ENCODE results near the gene GPR137B. TPM values are rescaled to one million over a fixed set of nuclear protein-coding genes. Genes with fewer than 3 reads are reported as not detected.

Gene GPR137B
- total and polyA plus RNA-seq, 2 of the 8 experiments (the other 6 are each of a cell fraction or from before 2014, with no cell fraction given) = 6.9 to 7.7 TPM

GRCh38 chr1:236167578-236167977 lies 25.2 kb downstream of the GPR137B start:
- no peaks in the 10 kb centered on the region for H3K4me1 ChIP-seq (replicated peaks in 1 of 4; ENCODE audit: control insufficient read depth in 3 of 4, insufficient read depth in 4 of 4, low read length in 3 of 4)
- no peak overlapping the region for H2BK15ac ChIP-seq (ENCODE audit: low read length)
- H3K79me1 ChIP-seq (ENCODE audit: low read depth, low read length) = no peaks in the 10 kb centered on the region
- H3K4me2 ChIP-seq (ENCODE audit: insufficient read depth in 1 of 2, low read depth in 2 of 2, low read length in 2 of 2) = no peak overlapping the region
- no peak overlapping the region for H2BK120ac ChIP-seq (replicated peaks; ENCODE audit: low read depth, low read length)
- H3K23me2 ChIP-seq (ENCODE audit: low read depth, low read length) = no peaks in the 10 kb centered on the region; the same call in 1 of the 2 replicates
- no peak overlapping the region for H2BK20ac ChIP-seq (ENCODE audit: low read length)
- no peaks in the 10 kb centered on the region for H3K79me2 ChIP-seq (ENCODE audit: control insufficient read depth in 1 of 2, insufficient read depth in 2 of 2, low read length in 2 of 2)
- no peaks in the 10 kb centered on the region for H3K27me3 ChIP-seq (replicated peaks in 1 of 4; ENCODE audit: control insufficient read depth in 3 of 4, extremely low read depth in 1 of 4, insufficient read depth in 3 of 4, low read length in 3 of 4)
- H3K4me3 ChIP-seq (ENCODE audit: extremely low read depth in 1 of 4, insufficient read depth in 2 of 4, low read depth in 3 of 4, low read length in 4 of 4) = no peak overlapping the region
- H2BK5ac ChIP-seq (ENCODE audit: low read depth, low read length) = no peak overlapping the region
- H3K36me3 ChIP-seq (ENCODE audit: control insufficient read depth in 2 of 4, insufficient read depth in 4 of 4, low read length in 3 of 4) = no peaks in the 10 kb centered on the region
- H2AK5ac ChIP-seq (ENCODE audit: low read depth, low read length) = no peak overlapping the region
- H4K91ac ChIP-seq (replicated peaks; ENCODE audit: insufficient read length, low read length) = no peak overlapping the region
- H3K9me3 ChIP-seq (ENCODE audit: insufficient read depth in 2 of 2, low read depth in 1 of 2, low read length in 1 of 2) = peaks cover 0 to 3% of the 10 kb centered on the region in 2 experiments; a peak in 1 of 4 replicates
- ChIA-PET CTCF (ENCODE audit: partially characterized antibody) (interaction anchor here (0.7 to 1.7 kb wide), 3 partner anchors 9 to 30 kb away, joined by 3 to 5 read pairs (median 3); no protein-coding TSS in a partner anchor), POLR2A (ENCODE audit: partially characterized antibody) (no interaction called here)
- no peak overlapping the region for H3K4ac ChIP-seq (replicated peaks; ENCODE audit: insufficient read length, low read depth, low read length)
- no peak overlapping the region for H3K9ac ChIP-seq (replicated peaks in 1 of 4; ENCODE audit: extremely low read depth in 1 of 4, low read depth in 3 of 4, low read length in 3 of 4)
- DNase-seq (ENCODE audit: low read depth in 1 of 2, low spot score in 2 of 2) = no peak
- H2BK12ac ChIP-seq (ENCODE audit: low read depth, low read length) = no peak overlapping the region
- no peak overlapping the region for H3K27ac ChIP-seq (ENCODE audit: low read depth, low read length)
- peaks cover 0 to 4% of the 10 kb centered on the region in 2 experiments for H4K20me1 ChIP-seq (replicated peaks in 1 of 2; ENCODE audit: control insufficient read depth in 1 of 2, insufficient read depth in 2 of 2, low read length in 2 of 2)
- no peak overlapping the region for H3K14ac ChIP-seq (ENCODE audit: insufficient read length)
- H2AFZ ChIP-seq (ENCODE audit: low read length) = no peak overlapping the region
- no peak overlapping the region for H3K18ac ChIP-seq (ENCODE audit: extremely low read depth, low read length)
- H3K56ac ChIP-seq (replicated peaks; ENCODE audit: insufficient read length, low read depth, low read length) = no peak overlapping the region
- FAIRE-seq = no peak
- no peak overlapping the region for H4K8ac ChIP-seq (ENCODE audit: extremely low read depth, insufficient read depth, low read length)
- no peak overlapping the region for H3K23ac ChIP-seq (ENCODE audit: insufficient read length)
- WGBS, 2 experiments (ENCODE audit: extremely low coverage in 1 of 2, insufficient coverage in 1 of 2, insufficient read length in 1 of 2, insufficient replicate concordance in 2 of 2, low coverage in 1 of 2, low lambda C conversion rate in 2 of 2, missing lambda C conversion rate in 1 of 2) = 88% methylated on average over 4 of the region's 4 CpGs; no CpG with 5 or more reads in 1 of the 2 experiments
- H4K5ac ChIP-seq (ENCODE audit: insufficient read length, low read depth, low read length) = no peak overlapping the region
- TF ChIP-seq, protein P1, sequence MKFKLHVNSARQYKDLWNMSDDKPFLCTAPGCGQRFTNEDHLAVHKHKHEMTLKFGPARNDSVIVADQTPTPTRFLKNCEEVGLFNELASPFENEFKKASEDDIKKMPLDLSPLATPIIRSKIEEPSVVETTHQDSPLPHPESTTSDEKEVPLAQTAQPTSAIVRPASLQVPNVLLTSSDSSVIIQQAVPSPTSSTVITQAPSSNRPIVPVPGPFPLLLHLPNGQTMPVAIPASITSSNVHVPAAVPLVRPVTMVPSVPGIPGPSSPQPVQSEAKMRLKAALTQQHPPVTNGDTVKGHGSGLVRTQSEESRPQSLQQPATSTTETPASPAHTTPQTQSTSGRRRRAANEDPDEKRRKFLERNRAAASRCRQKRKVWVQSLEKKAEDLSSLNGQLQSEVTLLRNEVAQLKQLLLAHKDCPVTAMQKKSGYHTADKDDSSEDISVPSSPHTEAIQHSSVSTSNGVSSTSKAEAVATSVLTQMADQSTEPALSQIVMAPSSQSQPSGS (IDR thresholded peaks at IDR 0.05; ENCODE audit: low read length) = no peak
- TF ChIP-seq SUZ12 (IDR thresholded peaks at IDR 0.05; ENCODE audit: low read length) (no peak), HDAC6 (IDR thresholded peaks at IDR 0.05; ENCODE audit: low read depth, low read length) (no peak), JUN (IDR thresholded peaks at IDR 0.05; ENCODE audit: low read depth, low read length) (no peak), CBX8 (IDR thresholded peaks at IDR 0.05; ENCODE audit: borderline replicate concordance, low read depth, low read length) (no peak), NRF1 (IDR thresholded peaks at IDR 0.05; ENCODE audit: low read depth, low read length) (no peak), TBP (IDR thresholded peaks at IDR 0.05; ENCODE audit: low read depth, low read length) (no peak), ZNF274 (IDR thresholded peaks at IDR 0.05; ENCODE audit: borderline replicate concordance, extremely low read depth, low read length) (no peak), USF2 (IDR thresholded peaks at IDR 0.05; ENCODE audit: low read length) (no peak), TCF12 (IDR thresholded peaks at IDR 0.05; ENCODE audit: low read depth, low read length) (no peak), PHF8 (conservative IDR thresholded peaks at IDR 0.05; ENCODE audit: low read depth, low read length) (no peak), SRF (IDR thresholded peaks at IDR 0.05; ENCODE audit: low read depth, low read length) (no peak)
